ENCODE data around the gene OR5AK2. TPM values are rescaled to one million over a fixed set of nuclear protein-coding genes. Genes with fewer than 3 reads are reported as not detected.
"Not testable (repeated sequence)": the region's sequence is repeated elsewhere in the genome, so short reads cannot be mapped to it uniquely, and the experiment has no call there.

The OR5AK2 gene
- polyA plus RNA-seq (not detected in 3 replicates), polyA minus RNA-seq (not detected in 3 replicates)
- polyA plus RNA-seq (2011; ENCODE audit: low read depth) = not detected
- polyA plus RNA-seq (2011; cell fraction: cytosol; rRNA removed) = not detected in 2 replicates
- polyA plus RNA-seq (2011; cell fraction: nucleus; rRNA removed) = not detected in 2 replicates
- polyA plus RNA-seq (2012; ENCODE audit: low replicate concordance) = not detected in 2 replicates
- polyA minus RNA-seq (2011; cell fraction: cytosol; rRNA and poly(A)+ RNA removed) = not detected
- not detected in 2 replicates for polyA minus RNA-seq (2011; cell fraction: nucleus; rRNA and poly(A)+ RNA removed)

DNA sequence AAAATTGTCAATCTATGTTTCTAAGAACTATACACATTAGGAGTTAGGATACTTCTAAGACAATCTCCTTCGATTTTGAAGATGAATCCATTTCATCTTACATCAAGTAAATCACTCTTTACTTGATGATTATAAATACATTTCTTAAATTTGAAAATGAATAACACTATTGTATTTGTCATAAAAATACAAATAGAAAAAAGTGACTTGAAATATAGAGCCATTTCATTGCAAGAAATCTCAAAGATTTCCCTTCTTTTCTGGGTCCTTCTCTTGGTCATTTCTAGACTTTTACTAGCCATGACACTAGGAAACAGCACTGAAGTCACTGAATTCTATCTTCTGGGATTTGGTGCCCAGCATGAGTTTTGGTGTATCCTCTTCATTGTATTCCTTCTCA lies at the start of gene OR5AK2:
TSS of gene OR5AK2 (plus strand) at position 301 of the 400 bp plus-strand sequence. CDS start at position 301, 0 bp downstream.
- Histone ChIP-seq H3K9ac (ENCODE audit: control insufficient read depth, extremely low read depth, insufficient read depth, low read length) (no peak within 1 kb of the TSS), H3K36me3 (ENCODE audit: control insufficient read depth in 2 of 2, extremely low read depth in 1 of 2, insufficient read depth in 2 of 2, low read length in 2 of 2) (no peaks in the 10 kb centered on the region), H4K20me1 (ENCODE audit: control insufficient read depth, extremely low read depth, insufficient read depth, low read length) (no peaks in the 10 kb centered on the region), H3K4me2 (ENCODE audit: control insufficient read depth, extremely low read depth, insufficient read depth, low read depth, low read length) (no peak within 1 kb of the TSS), H3K4me3 (ENCODE audit: control insufficient read depth in 2 of 3, extremely low read depth in 1 of 3, insufficient read depth in 2 of 3, low read depth in 1 of 3, low read length in 3 of 3) (no peak within 1 kb of the TSS), H3K9me3 (ENCODE audit: control insufficient read depth, low read depth, low read length) (no peaks in the 10 kb centered on the region), H3K4me1 (ENCODE audit: control insufficient read depth, extremely low read depth, insufficient read depth, low read length) (no peaks in the 10 kb centered on the region), H3K9me1 (ENCODE audit: control insufficient read depth, extremely low read depth, insufficient read depth, low read length) (no peaks in the 10 kb centered on the region), H2AFZ (ENCODE audit: control insufficient read depth, low read length) (no peak within 1 kb of the TSS), H3K79me2 (ENCODE audit: control insufficient read depth, insufficient read depth, low read length) (no peaks in the 10 kb centered on the region), H3K27ac (ENCODE audit: control insufficient read depth, insufficient read depth, low read length) (no peak within 1 kb of the TSS), H3K27me3 (ENCODE audit: control insufficient read depth, extremely low read depth, insufficient read depth, low read length) (no peaks in the 10 kb centered on the region)
- dilution Hi-C loops (cut with MboI; ENCODE audit: extremely low pct_ligation_motif_present, low sequenced_read_pairs) = no loop called here
- DNase-seq (ENCODE audit: low read depth, low spot score) (no peak), FAIRE-seq (no peak)
- TF ChIP-seq, protein P1, sequence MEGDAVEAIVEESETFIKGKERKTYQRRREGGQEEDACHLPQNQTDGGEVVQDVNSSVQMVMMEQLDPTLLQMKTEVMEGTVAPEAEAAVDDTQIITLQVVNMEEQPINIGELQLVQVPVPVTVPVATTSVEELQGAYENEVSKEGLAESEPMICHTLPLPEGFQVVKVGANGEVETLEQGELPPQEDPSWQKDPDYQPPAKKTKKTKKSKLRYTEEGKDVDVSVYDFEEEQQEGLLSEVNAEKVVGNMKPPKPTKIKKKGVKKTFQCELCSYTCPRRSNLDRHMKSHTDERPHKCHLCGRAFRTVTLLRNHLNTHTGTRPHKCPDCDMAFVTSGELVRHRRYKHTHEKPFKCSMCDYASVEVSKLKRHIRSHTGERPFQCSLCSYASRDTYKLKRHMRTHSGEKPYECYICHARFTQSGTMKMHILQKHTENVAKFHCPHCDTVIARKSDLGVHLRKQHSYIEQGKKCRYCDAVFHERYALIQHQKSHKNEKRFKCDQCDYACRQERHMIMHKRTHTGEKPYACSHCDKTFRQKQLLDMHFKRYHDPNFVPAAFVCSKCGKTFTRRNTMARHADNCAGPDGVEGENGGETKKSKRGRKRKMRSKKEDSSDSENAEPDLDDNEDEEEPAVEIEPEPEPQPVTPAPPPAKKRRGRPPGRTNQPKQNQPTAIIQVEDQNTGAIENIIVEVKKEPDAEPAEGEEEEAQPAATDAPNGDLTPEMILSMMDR (optimal IDR thresholded peaks at IDR 0.05 in 1 of 3, IDR thresholded peaks at IDR 0.05 in 1 of 3, conservative IDR thresholded peaks at IDR 0.05 in 1 of 3; ENCODE audit: extremely low read depth in 1 of 3, insufficient read depth in 2 of 3, low read length in 3 of 3) = no peak
- TF ChIP-seq EZH2 (IDR thresholded peaks at IDR 0.05; ENCODE audit: low read length) = no peak

DNA sequence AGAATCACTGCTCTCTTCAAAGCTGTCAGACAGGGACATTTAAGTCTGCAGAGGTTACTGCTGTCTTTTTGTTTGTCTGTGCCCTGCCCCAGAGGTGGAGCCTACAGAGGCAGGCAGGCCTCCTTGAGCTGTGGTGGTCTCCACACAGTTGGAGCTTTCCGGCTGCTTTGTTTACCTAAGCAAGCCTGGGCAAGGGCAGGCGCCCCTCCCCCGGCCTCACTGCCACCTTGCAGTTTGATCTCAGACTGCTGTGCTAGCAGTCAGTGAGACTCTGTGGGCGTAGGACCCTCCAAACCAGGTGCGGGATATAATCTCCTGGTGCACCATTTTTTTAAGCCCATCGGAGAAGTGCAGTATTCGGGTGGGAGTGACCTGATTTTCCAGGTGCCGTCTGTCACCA lies 43.2 kb upstream of the OR5AK2 start:
- DNase-seq (ENCODE audit: low read depth, low spot score); H3K4me1 ChIP-seq (ENCODE audit: control insufficient read depth, extremely low read depth, insufficient read depth, low read length); H3K9me3 ChIP-seq (ENCODE audit: control insufficient read depth, low read depth, low read length); H3K9me1 ChIP-seq (ENCODE audit: control insufficient read depth, extremely low read depth, insufficient read depth, low read length); H2AFZ ChIP-seq (ENCODE audit: control insufficient read depth, low read length); H3K4me2 ChIP-seq (ENCODE audit: control insufficient read depth, extremely low read depth, insufficient read depth, low read depth, low read length); H3K27me3 ChIP-seq (ENCODE audit: control insufficient read depth, extremely low read depth, insufficient read depth, low read length); H3K27ac ChIP-seq (ENCODE audit: control insufficient read depth, insufficient read depth, low read length); FAIRE-seq; dilution Hi-C loops (cut with MboI; ENCODE audit: extremely low pct_ligation_motif_present, low sequenced_read_pairs); H3K36me3 ChIP-seq (ENCODE audit: control insufficient read depth in 2 of 2, extremely low read depth in 1 of 2, insufficient read depth in 2 of 2, low read length in 2 of 2); H3K79me2 ChIP-seq (ENCODE audit: control insufficient read depth, insufficient read depth, low read length); H4K20me1 ChIP-seq (ENCODE audit: control insufficient read depth, extremely low read depth, insufficient read depth, low read length); H3K4me3 ChIP-seq (ENCODE audit: control insufficient read depth in 2 of 3, extremely low read depth in 1 of 3, insufficient read depth in 2 of 3, low read depth in 1 of 3, low read length in 3 of 3); H3K9ac ChIP-seq (ENCODE audit: control insufficient read depth, extremely low read depth, insufficient read depth, low read length): not testable (repeated sequence)

Measured in keratinocyte (primary cell).